AG04449 (cell line): ENCODE results near the gene CRHR2.

ENCODE experiments used
- CTCF ChIA-PET: fragments of 350-600 bp; formaldehyde crosslinking; extraction: SDS; loops from one replicate; lab custom pipeline; 2021; ENCODE audit warnings: antibody characterized with exemption; lab: Yijun Ruan, JAX
- POLR2A ChIA-PET: fragments of 400-600, 350-600 bp; formaldehyde crosslinking; extraction: SDS; loops from one replicate; lab custom pipeline; 2020; ENCODE audit warnings: antibody characterized with exemption, inconsistent platforms; lab: Yijun Ruan, JAX
- DNase-seq: peaks from one replicate; pipeline ENCODE4 v3.0.0-alpha.2; 2010; ENCODE audit warnings: low read depth, low spot score
- H3K4me3 ChIP-seq: 2 replicates; pipeline ENCODE4 v1.5.1; 2011; ENCODE audit warnings: low read depth, mild to moderate bottlenecking, control low read depth, low read length
- TF ChIP-seq, protein P1 (sequence below): IDR thresholded peaks from one replicate; pipeline ENCODE4 v1.5.1; 2011; ENCODE audit warnings: mild to moderate bottlenecking, moderate library complexity, low read length, control low read depth, inconsistent platforms; ENCODE audit not compliant: insufficient read depth; ENCODE audit errors: missing control alignments

CRHR2 gene

DNA sequence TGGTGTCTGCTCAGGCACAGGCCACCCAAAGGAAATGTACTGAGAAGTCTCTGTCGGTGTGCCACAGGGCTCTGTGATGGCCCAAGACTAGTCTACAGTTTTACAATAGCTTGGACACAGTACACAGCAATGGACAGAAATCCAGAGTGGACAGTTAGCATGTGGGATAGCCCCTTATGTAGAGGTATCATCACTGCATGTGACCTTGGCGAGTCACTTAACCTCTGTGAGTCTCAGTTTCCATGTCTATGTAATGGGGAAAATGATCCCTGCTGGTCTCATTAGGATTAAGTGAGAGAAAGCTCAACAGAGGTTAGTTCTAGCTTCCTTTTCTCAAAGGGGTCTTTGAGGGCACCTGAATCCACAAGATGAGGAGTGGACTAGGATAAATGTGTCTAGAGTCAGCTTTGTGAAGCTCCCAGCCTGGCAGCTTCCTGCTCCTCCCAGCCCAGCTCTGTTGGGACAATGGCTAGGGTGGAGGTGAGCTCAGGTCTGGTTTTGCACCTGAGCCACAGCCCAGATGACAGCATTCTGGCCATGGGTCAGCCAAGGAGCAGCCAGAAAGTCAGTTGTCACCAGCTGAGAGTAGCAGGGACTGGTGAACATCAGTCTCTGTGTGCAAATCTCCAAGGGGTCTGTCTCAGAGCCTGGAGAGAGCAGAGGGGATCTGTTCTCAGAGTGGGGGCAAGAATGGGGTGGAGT lies 17.9 kb downstream of the CRHR2 start:
- no peak overlapping the region for H3K4me3 ChIP-seq
- ChIA-PET POLR2A (no interaction called here), CTCF (interaction anchor here (1.3 to 2.6 kb wide), 3 partner anchors 10 to 76 kb away, joined by 3 to 7 read pairs (median 4); no protein-coding TSS in a partner anchor)
- no peak for DNase-seq
- TF ChIP-seq, protein P1, sequence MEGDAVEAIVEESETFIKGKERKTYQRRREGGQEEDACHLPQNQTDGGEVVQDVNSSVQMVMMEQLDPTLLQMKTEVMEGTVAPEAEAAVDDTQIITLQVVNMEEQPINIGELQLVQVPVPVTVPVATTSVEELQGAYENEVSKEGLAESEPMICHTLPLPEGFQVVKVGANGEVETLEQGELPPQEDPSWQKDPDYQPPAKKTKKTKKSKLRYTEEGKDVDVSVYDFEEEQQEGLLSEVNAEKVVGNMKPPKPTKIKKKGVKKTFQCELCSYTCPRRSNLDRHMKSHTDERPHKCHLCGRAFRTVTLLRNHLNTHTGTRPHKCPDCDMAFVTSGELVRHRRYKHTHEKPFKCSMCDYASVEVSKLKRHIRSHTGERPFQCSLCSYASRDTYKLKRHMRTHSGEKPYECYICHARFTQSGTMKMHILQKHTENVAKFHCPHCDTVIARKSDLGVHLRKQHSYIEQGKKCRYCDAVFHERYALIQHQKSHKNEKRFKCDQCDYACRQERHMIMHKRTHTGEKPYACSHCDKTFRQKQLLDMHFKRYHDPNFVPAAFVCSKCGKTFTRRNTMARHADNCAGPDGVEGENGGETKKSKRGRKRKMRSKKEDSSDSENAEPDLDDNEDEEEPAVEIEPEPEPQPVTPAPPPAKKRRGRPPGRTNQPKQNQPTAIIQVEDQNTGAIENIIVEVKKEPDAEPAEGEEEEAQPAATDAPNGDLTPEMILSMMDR = no peak

DNA sequence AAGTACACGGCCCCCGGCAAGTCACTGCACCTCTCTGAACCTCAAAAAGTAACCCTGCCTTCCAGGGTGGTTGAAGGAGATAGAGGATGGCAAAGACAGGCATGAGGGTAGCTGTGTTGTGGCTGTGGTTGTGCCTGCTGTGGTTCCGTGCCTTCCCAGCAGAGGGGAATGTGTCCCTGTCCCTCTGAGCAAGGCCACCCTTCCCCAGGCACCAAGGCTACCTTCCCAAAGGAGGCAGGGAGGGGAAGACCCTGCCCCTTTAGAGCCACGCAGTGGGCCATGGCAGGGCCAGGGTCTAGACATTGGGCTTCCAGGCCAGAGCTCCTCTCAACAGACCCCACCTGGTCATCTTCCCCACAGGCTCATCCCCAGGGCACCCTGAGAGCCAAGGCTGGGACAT lies 18.8 kb downstream of the CRHR2 start:
- TF ChIP-seq, protein P1 = no peak
- H3K4me3 ChIP-seq = no peak overlapping the region
- DNase-seq = no peak
- POLR2A ChIA-PET = no interaction called here
- CTCF ChIA-PET = interaction anchor here (2.6 kb wide), 1 partner anchor 9 kb away, joined by 7 read pairs; no protein-coding TSS in a partner anchor

DNA sequence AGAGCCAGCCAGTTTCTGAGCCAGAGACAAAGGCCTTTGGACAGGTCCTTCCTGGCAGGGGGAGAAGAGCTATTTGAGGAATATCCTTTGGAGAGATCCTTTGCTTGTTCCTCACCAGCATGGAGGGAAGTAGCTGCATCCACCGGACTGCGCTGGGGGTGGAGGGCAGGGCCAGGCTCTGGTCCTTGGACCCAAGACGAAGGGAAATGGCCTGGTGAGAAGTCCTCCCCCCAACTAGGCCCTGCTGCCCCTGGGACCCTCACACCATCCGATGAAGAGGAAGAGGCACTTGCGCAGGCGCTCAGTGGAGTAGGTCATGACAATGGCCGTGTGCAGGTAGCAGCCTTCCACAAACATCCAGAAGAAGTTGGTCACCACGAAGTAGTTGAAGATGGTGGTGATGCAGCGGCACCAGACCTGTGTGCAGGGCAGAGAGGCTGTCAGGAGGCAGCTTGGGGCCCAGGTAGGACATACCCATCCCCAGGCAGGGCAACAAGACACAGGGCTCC lies 19.8 kb downstream of the CRHR2 start:
- H3K4me3 ChIP-seq = no peak overlapping the region
- DNase-seq = no peak
- CTCF ChIA-PET = interaction anchor here (2.6 kb wide), 1 partner anchor 8 kb away, joined by 7 read pairs; no protein-coding TSS in a partner anchor
- POLR2A ChIA-PET = no interaction called here
- TF ChIP-seq, protein P1 = no peak

DNA sequence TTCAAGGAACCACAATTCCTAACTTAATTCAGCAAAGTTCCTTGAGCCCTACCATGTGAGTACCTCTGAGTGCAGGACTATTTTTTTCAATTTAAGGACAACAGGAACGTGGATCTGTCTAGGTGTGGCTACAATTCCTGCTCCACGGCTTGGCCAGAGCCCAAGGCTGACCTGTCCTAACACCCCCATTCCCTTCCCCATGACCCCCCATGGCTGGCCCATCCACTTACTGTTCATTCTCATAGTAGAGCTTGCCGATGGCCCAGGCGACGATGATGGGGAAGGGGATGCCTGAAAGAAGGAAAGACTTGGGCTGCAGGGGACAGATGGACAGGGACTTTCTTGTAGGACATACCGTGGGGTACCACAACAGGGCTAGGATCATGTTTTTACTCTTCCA lies 20.3 kb downstream of the CRHR2 start:
- TF ChIP-seq, protein P1 = no peak
- H3K4me3 ChIP-seq = no peak overlapping the region
- CTCF ChIA-PET = no interaction called here
- no peak for DNase-seq
- POLR2A ChIA-PET = no interaction called here

DNA sequence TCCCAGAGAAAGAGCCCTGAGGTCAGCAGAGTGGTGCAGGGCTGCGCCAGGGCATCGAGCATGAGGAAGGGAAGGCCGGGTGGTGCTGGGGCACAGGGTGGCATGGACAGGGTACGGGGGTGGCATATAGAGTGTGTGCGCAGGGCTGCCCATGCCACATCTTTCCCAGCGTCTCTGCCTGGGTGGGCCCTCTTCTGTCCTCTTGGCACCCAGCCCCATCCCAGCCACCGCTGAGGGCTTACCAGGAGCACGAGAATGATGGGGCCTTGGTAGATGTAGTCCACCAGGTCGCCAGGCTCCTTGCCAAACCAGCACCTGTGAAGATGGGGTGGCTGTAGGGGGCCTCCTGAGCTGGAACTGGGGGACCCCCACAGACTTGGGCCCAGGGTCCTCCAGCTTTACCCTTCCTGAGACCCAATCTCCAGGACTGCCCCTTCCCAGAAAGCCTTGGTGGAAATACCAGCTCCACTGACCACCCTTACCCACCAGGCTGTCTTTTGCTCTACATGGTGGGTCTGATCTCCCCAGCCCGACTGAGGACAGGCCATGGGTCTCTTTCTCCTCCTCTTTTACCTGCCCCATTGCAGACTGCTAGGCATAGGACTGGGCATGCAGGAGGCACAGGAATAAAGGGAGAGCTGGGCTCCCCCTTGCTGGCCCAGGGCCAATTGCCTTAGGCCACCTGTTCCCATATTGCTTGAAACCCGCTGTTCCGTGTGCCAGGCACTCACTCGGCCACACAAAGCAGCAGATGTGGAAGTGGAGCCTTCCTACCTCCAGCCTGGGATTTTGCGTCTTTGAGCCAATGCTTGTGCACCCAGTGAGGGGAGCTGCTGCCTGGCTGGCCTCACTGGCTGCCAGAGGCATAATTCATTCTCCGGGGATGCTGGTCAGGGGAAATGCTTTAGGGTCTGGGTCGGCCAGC lies 21.7 kb downstream of the CRHR2 start:
- ChIA-PET CTCF (no interaction called here), POLR2A (no interaction called here)
- no peak overlapping the region for H3K4me3 ChIP-seq
- TF ChIP-seq, protein P1 = no peak
- DNase-seq = no peak
